SHP77 (cell line): ENCODE data around the gene ZNF836.
A peak's percentile ranks its signal among the peaks of the same experiment; 100 is the strongest.
"Not testable (repeated sequence)": the region's sequence is repeated elsewhere in the genome, so short reads cannot be mapped to it uniquely, and the experiment has no call there.

Experiments used
- DNase-seq, 2 experiments: peaks; one replicate each; lab custom pipeline; 2025; lab: John Stamatoyannopoulos, UW

The ZNF836 gene

DNA sequence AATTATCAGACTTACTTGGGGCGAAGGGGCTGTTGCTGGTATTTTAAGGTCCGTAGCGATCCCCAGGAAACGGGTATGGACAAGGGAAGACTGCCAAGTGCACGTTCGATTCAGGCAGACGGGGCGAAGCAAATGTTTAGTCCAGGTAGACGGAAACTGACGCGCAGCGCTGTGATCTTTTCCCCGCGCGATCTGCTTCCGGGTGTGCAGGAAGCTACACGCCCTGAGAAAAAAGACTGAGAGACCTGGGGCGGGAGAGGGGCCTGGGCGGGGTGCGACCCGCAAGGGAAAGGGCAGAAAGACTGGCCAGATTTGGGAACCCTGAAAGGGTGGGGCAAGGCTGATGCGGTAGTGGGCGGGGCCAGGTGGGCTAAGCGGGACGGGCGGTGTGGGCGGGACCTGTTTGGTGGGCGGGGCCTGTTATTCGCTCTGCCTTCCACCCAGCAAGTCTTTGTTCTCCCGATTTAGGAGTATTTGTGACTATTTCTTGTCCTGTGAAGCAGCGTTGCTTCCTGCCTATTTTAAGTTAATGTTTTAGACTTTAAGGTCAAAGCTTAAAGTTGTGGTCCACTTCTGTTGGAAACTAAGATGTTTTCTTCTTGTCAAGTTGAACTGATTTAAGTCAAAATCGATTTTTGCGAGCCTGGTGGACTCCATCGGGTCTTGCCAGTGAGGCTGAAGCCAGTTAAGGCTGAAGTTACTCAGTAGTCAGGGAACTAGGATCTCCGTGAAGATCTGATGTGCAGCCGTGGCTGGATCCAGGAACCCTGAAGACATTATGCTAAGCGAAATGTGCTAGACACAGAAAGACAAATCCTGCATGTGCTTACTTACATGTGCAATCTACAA lies at the start of gene ZNF836:
Gene ZNF836, minus strand, starts transcription at position 301 of the 849 bp plus-strand sequence. CDS start 3,549 bp downstream, outside the sequence.
- peak; percentile 32 to 53 for DNase-seq

- DNase-seq, result no peak
These were observed 49.6 kb upstream of the ZNF836 start for GRCh38 chr19:52221031-52221430.

DNA sequence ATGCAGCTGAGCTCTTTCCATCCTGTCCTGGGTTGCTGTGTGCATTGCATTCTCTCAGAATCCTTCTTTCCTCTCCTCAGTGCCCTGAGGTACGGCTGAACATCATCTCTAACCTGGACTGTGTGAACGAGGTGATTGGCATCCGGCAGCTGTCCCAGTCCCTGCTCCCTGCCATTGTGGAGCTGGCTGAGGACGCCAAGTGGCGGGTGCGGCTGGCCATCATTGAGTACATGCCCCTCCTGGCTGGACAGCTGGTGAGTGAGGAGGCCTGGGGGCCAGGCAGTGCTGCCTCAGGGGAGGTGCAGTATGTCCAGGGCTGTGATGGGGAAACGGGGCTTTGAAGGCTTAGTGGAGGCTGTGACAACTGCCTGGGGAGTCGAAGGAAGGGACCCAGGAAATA lies 48.2 kb upstream of the ZNF836 start:
- no peak for DNase-seq

GRCh38 chr19:52217576-52217975 lies 46.2 kb upstream of the ZNF836 start:
- no peak for DNase-seq

GRCh38 chr19:52216401-52216800 lies 45.0 kb upstream of the ZNF836 start:
- DNase-seq, result no peak

GRCh38 chr19:52214241-52214640 lies 42.8 kb upstream of the ZNF836 start:
- no peak for DNase-seq

- DNase-seq, result no peak
These were observed 41.3 kb upstream of the ZNF836 start for GRCh38 chr19:52212572-52213255.

- DNase-seq, result no peak
These were observed 40.6 kb upstream of the ZNF836 start for GRCh38 chr19:52211926-52212571.

- no peak for DNase-seq
These were observed 39.8 kb upstream of the ZNF836 start for GRCh38 chr19:52211203-52211602.

GRCh38 chr19:52206481-52206880 lies 35.1 kb upstream of the ZNF836 start:
- DNase-seq, result no peak

GRCh38 chr19:52200755-52201391 lies 29.5 kb upstream of the ZNF836 start:
- DNase-seq, result not testable (repeated sequence)

GRCh38 chr19:52200044-52200443 lies 28.6 kb upstream of the ZNF836 start:
- DNase-seq, result no peak

DNA sequence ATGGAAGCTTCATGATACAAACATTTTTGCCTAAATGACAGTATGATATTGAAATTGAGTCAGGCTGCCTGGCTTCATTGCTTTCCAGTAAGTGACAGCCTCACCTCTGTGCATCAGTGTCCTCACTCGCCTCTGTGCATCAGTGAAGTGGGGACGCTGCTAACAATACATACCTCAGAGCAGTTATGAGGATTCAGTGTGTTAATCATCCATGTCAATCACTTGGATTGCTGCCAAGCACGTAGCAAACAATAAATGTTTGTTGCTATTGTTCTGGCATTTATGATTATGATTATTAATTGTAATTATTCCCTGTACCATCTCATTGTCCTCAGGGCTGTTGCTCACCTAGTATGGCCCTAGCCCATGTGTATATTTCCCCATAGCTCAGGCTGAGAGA lies 27.3 kb upstream of the ZNF836 start:
- no peak for DNase-seq

- DNase-seq, result no peak
These were observed 26.5 kb upstream of the ZNF836 start for GRCh38 chr19:52197964-52198363.

GRCh38 chr19:52196256-52196967 lies 25.0 kb upstream of the ZNF836 start:
- DNase-seq, result no peak

DNA sequence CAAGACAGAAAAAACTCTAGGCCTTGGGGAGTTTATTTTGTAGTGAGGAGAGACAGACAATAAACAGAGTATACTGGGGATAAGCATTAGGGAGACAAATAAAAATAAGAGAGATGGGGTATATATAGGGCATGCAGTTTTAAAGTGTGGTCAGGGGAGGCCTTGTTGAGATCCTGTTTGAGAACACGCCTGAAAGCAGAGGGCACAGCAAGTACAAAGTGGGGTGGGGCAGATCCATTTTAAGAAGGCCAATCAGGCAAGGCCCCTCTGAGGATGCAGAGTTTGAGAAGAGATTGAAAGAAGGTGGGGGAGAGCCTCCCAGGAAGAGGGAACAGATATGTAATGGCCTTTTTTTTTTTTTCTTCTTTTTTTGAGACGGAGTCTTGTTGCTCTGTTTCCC lies 20.5 kb upstream of the ZNF836 start:
- no peak for DNase-seq

GRCh38 chr19:52191389-52191788 lies 20.0 kb upstream of the ZNF836 start:
- no peak for DNase-seq

GRCh38 chr19:52190487-52191293 lies 19.3 kb upstream of the ZNF836 start:
- no peak for DNase-seq

- DNase-seq, result peak; percentile 100
These were observed 18.5 kb upstream of the ZNF836 start, which contains the start of gene PPP2R1A for GRCh38 chr19:52189735-52190486. Gene PPP2R1A (plus strand): TSS chr19:52190052. CDS start chr19:52190097, 45 bp downstream.
